Activated naive CD4-positive, alpha-beta T cell treated with anti-CD3 and anti-CD28 coated beads, Interleukin-2, amount 50 U/mL, for 16 hours (primary cell): ENCODE measurements around the gene PLPP4.
"Not testable (repeated sequence)": the region's sequence is repeated elsewhere in the genome, so short reads cannot be mapped to it uniquely, and the experiment has no call there.

Source experiments
- DNase-seq: peaks from one replicate; pipeline ENCODE4 v3.0.0-alpha.2; 2020

Gene PLPP4

DNA sequence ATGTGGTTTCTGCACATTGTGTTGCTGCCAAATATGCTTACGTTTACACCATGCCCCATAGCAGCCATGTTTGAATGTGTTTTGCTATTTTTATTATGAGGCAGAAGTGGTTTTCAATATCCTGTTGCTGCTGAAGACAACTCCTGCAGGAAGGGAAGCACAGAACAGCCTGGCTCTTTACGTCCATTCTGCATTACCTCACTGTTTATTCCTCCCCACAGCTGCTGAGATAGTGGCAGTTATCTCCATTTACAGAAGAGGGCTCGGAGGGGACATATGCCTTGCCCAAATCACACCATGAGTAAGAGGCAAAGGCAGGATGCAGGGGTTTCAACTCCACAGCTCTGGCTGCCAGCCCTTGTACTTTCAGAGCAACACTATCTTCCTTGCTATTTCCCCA is 35.3 kb downstream of the PLPP4 start:
- DNase-seq: no peak

DNA sequence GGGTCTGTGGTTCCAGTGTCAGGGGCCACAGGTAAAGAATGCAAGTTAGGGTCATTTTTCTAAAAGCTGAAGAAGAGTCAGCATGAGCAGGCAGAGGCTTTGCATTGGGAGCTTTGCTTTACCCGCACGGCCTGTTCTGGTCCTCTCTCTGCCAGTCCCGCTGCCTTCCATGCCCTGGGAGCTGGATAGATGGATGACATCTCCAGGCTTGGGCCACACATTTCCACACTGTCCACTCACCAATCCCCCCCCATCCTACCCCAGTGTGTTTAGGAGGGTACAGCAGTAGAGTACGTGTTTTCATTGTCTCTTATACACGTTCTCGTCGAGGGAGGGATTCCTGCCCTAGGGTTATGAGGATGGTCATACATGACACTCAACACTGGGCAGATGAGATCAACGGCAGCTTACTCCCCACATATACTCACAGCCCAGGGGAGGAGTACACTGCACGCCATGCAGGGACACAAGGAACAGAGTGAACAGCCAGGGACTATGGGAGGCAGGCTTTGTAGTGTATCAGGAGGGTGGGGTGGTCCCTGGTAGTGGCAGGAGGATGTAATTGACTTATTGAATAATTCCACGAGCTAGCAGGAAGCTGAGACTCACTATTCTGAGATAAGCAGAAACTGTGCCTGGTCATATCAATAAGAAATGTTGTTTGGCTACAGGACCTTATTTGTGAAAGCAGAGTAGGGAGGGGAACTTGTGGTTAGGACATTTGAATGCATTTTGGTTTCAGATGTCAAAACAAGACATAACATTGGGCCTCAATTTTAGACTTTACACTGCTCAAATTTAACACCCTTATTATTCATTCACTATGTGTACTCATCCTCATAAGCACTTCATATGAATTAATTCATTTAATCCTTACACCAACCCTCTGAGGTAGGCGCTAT is 36.6 kb downstream of the PLPP4 start:
- DNase-seq: no peak

DNA sequence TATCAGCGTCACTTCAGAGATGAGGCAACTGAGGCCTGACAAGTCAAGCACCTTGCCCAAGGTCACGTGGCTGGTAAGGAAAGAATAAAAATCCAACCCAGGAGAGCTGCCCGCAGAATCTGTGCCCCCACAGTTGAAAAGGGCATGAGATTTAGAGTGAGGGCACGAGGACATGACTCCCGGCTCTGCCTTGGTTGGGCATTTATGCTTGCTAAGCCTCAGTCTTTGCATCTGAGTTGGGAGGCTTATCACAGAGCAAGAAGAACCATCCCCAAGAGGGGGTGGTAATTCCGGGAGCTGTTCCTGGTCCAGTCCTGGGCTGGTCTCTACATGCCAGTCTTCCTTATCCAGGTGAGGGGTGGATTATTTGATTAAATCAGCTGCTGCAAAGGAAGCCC is 37.3 kb downstream of the PLPP4 start:
- DNase-seq: no peak

DNA sequence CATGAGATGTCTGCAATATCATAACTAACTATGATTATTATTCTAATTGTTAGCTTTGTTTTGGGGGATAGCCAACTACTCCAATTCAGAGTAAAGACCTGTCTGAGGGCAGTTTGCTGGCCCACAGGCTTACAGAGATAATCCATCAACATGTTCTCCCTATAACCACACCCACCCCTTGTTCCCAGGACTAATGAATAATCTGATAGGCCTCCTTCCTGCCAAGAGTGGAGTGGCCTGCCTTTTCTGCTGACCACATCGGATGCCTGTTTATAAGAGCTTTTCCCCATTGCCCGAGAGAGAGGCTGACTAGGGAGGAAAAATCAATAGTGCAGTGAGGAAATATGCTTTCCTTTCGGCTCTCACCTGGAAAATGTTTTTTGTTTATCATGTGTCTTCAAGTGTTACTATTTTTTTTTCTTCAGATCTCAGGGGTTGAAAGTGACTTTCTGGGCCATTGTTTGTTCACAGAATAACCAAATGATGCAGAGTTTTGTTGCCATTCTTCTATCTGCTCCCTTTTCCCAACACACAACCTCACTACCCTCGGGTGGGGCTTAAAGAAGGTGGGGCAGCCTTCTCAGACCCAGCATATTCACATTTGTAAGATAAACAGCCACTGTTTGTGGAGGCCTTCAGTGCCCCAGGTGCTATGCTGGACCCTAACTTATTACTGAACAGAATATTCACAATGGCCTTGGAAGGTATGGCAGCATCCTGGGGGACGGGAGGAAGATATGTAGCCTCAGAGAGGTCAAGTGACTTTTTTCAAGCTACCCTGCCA is 38.4 kb downstream of the PLPP4 start:
- DNase-seq: no peak

DNA sequence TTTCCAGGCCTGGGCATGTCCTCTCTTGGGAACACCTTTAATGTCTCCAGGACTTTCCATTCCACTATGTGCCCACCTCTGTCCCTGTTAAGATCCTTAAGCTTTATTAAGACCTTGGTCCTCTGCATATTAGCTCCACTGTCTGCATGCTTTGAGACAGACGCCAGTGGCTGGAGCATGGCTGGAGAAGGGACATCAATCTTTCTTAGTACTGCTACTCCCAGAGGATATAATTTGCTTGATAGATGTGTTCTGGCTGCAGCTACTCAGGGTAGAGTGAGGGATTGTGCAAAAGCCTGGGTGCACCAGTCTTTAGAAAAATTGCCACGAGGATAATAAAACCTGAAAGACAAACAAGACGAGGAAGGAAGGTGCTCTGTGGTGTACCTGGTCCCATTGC is 42.9 kb downstream of the PLPP4 start:
- DNase-seq: no peak

DNA sequence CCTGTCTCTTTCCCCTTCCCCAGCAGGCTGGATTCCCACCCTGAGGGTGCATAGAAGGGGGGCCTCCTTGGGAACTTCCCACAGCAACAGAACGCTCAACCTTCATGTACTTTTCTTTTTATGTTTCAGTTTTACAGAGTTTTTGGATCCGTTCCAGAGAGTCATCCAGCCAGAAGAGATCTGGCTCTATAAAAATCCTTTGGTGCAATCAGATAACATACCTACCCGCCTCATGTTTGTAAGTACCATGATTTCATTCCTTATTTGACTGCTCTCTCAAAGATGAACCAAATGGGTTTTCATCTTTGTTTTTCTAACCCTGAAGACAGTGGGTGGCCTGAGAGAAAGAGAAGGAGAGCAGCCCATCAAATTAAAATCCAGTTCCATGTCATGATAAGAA is 46.7 kb downstream of the PLPP4 start:
- no peak for DNase-seq

DNA sequence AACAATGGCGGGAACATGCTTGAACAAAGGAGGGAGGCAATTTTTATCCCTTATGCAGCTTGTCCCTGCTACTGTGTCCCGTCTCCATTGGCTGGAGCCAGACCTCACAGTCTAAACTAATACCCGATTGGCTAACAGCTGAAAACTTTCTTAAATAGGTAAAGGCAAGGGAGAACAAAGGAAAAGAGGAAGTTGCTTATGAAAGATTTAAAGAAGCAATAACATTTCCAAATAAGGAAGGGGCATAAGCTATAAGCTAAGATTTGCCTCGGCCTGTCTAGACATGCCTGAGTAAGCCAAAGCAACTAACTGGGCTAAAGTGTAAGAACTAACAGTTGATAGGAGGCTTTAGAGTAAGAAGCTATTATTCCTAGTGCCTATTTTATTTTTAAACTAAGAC is 47.2 kb downstream of the PLPP4 start:
- not testable (repeated sequence) for DNase-seq

DNA sequence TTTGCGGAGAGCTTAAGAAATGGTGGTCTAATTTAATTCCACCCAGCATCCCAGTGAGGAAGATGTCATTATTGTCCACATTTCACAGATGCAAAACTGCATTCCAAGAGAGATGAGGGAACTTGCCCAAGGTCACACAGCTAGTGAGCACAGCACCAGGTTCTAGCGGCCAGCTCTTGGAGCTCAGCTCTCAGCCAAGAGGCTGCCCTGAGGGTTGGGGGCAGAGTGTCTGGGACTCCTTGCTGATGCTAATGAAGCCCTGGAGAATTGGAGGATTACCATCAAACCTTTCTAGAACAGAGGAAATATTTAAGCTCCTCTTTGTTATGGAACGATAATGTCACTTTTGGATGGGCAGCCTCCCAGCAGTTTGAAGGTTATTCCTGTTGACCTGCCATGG is 48.0 kb downstream of the PLPP4 start:
- DNase-seq: no peak

DNA sequence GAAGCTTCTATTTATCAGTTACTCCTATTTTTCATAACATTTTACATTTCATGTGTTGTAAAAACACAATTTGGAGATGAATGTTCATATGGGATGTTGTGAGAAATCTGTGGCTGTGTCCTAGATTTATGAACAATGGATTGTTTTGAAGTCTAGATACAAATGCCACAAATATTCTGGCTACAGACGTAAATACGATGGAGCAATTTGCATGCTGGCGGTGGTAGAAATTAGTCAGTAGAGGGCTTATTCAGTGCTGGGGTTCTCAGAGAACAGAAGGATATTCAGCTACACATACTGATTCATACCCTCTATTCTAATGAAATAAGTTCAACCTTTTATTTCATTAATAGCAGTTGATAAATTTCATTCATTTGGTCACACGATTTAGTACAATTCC is 48.8 kb downstream of the PLPP4 start:
- DNase-seq: no peak

DNA sequence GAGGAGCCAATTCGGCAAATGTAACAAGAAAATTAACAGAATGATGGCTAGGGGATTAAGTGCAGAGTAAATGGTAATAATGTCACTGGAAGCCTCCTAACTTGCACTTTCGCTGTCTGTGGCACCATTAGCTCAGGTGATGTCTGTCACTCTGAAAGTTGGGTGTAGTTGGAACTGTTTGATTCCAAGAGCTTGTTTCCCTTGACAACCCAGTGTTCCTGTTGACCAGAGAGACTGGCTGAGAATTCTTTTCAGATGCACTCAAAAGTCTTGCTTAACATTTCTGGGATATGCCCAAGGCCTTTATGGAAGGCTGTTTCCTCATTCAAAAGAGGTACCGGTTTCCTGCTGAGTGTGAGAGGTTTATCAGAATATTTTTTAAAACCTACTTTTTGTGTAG is 49.6 kb downstream of the PLPP4 start:
- no peak for DNase-seq

DNA sequence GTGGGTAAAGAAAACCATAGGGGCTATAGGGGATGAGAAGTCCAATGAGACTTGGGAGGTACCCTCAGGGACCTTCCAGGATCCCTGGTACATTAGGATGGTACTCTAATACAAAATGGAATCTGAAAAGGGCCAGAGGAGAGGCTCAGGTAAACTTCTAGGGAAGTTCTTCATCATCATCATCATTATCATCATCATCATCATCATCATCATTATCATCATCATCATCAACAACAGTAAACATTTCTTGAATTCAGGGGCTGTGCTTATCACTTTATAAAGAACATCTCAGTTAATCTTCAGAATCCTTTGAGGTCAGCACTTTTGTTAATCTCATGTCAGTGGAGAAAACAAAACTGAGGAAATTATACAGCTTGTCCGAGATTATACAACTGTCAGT is 50.1 kb downstream of the PLPP4 start:
- DNase-seq: no peak

DNA sequence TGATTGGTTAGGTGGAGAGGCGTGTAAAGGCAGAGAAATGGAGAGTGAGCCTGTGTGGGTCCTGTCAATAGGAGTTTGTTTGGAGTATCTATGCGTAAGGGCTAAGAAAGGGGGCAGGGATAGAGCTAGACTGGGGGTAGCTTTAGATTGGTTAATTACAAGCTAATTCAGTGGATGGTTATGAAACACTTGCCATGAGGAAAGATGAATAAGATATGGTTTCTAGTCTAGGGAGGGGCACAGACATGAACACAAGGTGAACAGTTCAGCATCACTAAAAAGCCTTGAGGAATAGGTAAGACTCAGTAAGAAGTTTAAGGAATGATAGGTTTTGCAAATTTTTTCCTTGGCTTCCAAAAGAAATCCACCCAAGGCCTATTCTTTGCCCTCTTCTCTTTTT is 50.6 kb downstream of the PLPP4 start:
- DNase-seq: no peak

DNA sequence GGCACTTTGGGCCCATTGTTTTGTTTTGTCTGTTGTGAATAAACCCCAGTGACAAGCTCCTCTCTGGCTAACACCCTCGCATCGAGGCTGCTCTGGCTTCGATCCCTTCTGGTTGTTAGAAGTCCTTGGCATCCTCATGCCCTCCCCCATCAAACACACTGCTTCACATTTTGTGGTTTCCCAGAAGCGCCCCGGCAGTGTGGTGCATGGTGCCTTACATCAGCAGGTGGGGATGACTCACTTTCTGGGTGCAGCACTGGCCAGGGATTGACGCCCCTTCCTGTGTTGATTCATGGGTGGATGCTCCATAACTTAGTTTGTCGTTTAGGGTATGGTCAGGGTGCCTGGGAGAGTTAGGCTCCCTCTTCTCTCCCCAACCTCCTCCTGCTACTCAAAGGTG is 51.4 kb downstream of the PLPP4 start:
- DNase-seq: no peak

DNA sequence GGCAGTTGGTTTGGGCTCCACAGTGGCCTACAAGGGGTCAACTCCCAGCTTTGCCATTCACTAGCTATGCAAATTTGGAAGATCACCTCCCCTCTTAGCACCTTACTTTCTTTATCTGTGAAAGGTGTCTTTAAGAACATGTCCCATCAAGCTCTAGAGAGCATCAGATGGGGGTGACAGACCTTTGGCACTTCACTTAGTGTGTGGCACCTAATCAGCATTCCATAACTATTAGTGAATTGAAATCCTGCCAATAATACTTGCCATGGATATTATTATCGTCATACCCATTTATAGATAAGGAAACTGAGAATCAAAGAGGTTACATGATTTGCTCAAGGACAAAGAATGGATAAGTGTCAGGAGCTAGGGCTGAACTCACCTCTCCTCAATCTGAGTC is 51.9 kb downstream of the PLPP4 start:
- DNase-seq: no peak

DNA sequence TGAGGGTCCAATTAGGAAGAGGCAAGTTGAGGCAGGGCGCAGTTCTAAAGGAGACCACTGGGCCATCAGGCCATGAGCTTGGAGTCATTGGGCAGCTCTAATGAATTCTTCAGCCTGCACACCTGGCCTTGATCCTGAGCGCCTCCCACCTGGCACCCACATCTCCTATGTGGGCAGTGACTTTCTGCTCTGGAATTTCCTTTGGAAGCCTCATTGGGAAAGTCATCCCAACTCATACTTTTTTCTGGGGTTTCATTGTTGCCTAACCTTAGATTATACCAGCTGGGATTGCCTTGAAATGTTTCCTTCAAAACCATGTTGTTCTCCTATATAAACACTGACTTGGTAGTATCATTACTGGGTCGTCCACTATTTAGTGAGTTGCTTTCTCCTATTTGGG is 54.1 kb downstream of the PLPP4 start:
- no peak for DNase-seq

DNA sequence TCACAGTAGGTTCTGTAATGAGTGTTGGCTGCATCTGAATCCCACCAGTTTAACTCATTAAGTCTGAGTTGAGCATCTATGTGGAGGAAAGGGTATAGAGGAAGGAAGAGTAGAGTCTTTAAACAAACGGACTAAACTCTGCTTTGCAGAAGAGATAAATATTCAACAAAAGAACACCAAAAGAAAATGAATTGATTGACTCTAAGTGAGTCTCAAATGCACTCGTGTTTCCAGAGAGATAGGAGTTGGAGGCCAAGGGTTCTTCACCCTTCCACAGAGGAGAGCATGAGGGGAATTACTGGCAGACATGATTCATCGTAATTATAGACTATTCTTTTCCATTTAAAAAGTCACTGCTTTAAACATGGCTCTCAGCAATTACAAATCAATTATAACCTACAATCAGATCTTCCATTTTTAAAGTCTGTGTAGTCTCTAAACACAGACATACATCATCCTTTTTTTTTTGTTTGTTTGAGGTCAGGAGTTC is 56.3 kb downstream of the PLPP4 start:
- no peak for DNase-seq

DNA sequence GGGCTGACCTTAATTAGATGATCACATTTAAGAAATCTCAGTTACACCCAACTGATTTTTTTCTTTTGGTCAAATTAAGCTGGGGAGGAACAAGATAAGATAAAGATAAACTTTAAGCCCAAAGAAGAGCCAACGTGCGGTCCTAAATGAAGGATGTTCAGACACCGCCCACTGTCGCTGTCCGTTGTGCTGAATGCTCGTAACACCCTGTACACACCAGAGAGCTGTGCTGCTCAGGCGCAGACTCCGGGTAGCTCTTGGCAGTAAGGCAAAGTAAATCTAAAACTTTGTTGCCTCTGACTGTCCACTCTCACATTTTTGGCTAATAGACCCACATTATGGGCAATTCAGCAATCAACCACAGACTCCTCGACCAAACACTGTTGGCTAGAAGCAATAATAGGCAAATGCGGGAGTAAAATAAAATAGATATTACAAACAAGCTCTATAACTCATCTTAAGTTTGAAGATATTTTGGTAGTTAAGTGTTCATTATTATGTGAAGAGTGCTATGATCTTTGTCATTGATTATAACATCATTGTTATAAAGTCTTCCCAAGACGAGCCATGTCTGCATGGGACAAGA is 57.1 kb downstream of the PLPP4 start:
- no peak for DNase-seq

DNA sequence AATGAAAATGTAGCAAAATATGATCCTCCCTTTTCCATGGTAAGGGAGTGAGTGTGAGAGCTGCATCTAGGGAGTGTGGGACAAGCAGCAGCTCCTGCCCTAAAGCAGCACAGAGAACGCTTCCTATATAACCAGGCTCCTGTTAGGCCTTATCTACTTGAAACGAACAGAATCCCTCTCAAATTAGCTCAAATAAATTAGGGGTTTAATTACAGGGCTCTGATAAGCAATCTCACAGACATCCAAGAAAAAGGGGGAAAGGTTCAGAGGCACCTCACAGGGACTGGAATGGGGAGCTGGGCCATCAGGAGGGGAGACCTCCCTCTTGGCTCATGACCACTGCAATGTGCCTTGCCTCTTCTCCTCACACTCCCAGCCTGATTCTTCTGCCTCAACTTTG is 57.9 kb downstream of the PLPP4 start:
- DNase-seq: no peak

DNA sequence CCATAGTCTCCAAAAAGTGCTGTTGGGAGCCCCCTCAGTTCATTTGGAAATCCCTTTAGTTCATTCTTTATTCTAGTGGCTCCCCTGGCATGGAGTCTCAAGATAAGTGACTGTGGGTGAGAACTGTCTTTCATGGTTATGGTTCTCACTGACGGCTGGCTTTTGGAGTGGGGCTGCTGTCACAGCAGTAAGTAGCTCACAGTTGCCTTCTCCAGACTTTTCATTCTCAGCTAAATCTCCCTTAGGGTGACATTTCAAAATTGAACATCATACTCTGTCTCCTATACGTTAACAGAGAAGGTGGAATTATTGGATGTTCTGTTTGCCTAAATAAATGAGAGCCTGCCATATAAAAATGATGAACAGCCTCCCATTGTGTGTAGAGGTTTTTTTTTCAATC is 58.7 kb downstream of the PLPP4 start:
- no peak for DNase-seq

DNA sequence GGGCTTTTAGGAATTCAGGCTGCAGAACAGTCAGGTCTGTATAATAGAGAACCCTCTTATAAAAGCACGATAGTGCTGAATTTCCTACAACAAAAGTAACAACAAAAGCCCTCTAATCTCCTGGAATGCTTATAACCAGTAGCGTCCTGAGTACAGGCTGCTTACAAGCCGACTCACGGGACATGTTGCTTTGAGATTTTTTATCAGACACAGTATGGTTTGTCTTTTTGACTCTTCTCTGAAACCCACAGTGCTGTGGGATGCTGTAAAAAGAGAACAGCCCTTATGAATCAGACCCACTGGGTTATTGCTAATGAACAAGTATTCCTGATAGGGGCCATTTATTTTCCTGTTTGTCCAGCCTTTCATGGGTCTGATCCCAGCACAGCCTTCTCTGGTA is 59.4 kb downstream of the PLPP4 start:
- no peak for DNase-seq

DNA sequence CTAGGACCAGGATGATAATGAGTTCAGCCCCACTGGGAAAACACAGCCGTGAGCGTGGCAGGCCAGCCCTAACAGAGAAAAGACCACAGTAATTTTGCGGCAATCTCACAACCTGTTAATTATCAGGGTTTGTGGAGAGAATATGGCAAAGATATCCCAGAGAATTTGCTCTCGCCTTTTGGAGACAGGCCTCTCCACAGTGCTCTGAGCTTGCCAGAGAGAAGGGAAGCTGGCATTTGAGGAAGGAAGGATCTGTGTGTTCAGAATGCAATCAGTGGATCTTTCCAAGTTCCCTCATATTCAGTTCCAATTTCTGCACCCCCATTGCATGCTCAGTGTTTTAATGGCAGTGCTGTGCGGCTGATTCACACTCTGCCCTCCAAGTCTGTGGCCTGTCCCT is 60.2 kb downstream of the PLPP4 start:
- no peak for DNase-seq

DNA sequence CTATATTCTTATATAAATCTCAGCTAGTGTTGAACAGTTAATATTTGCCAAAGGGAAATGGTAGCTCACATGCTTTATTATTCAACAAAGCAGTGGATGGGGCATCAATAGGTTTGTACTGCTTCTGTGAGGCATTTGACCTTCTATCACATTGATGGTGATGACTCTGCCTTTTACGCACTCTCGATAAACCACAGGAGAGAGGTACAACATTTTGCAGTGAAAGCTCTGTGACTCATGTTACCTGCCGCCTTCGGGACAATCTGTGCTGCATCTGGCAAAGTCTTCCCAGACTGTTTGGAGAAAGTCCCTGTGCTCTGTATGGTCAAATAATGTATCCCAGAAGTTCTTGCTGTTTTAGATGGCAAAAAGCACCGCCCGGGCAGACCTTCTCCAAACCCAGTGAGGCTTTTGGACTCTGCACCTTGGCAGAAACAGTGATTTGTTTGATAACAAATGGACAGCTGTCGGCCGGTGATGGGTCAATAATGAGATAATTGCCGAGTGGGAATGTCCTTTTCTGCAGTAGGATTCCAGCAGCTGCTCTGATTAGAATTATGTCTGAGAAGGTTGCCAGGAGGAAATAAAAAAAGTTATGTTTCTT is 61.0 kb downstream of the PLPP4 start:
- no peak for DNase-seq

DNA sequence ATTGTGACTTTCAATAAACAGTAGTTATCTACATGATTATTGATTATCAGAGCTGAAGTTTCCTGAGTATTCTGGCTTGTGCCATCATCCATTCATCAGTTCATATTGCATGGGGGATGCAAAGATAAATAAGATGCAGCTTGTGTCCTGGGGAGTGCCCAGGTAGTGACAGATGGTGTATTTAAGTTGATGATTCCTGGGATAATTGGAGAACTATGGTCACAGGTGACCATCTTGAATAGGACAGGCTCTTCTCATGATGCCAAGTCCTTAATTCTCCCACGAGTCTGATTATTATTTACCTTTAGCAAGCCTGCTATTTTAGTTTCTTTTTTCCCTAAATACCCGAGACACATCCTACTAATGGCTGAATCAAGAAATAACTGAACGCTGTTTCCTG is 64.9 kb downstream of the PLPP4 start:
- DNase-seq: no peak
